ENCODE measurements around the gene NKX2-3.

NKX2-3 gene

DNA sequence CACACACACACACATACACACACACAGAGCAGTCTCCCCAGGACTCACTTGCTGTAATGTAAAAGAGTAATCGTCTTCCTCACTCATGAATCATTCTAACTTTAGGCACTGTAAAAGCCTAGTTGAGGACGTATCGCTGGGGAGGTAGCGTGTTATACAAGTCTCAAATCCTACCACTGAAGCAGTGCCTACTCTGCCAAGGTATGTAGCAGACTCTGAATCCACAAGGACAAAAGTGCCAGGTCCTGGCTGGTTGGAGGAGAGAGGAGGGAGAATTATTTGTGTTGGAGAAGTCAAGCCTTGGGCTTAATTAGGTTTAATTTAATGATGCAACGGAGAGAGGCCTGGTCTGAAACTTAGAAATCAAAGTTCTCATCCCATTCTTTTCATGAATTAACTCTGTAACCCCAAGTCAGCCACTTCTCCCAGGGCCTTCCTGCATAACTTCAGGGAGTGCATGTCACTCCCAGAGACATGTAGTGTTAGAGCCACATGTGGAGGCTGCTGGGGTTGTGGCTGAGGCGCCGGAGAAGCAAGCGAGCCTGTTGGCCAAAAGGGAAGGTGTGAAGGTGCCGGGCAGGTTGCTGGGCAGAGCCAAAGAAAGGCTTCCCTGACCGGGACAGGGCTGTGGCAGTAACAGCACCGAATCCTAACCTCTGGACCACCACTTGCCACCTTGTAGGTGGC is 36.7 kb downstream of the NKX2-3 start:
- H3K27ac ChIP-seq, result no peak overlapping the region
- no peak for DNase-seq (ENCODE audit: low read depth, low spot score)

DNA sequence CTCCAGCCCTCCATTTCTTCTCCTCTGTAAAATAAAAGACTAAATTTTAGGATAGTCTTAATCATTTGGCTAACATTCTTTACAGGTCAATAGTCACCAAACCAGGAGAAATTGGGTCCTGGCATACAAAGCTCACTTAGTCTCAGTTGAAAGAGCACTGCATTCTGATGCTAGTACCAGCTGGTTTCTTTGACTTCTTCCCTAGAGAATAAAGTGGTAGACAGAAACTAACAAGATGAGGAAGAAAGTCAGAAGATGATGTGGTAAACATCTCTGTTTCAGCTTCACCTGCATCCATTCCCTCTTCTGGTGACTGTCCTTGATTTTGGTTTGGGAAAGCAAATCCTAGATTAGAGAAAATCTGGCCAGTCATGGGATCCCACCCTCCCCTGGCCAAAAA is 37.2 kb downstream of the NKX2-3 start:
- no peak for DNase-seq (ENCODE audit: low read depth, low spot score)
- no peak overlapping the region for H3K27ac ChIP-seq

DNA sequence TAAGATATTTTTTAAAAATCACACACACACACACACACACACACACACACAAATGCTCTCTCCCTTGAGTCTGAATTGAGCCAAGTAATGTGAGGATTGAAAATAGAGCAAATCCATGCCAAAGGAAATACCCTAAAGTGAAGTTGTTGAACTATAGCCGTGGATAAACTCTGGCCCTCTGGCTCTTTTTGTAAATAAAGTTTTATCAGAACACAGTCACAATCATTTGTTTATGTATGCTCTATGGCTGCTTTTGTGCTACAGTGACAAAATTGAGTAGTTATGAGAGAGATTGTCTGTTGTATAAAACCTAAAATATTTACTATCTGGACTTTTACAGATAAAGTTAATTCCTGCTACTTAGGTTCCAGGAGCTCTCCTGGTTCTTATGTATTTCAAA is 39.1 kb downstream of the NKX2-3 start:
- DNase-seq (ENCODE audit: low read depth, low spot score), result no peak
- H3K27ac ChIP-seq, result no peak overlapping the region

DNA sequence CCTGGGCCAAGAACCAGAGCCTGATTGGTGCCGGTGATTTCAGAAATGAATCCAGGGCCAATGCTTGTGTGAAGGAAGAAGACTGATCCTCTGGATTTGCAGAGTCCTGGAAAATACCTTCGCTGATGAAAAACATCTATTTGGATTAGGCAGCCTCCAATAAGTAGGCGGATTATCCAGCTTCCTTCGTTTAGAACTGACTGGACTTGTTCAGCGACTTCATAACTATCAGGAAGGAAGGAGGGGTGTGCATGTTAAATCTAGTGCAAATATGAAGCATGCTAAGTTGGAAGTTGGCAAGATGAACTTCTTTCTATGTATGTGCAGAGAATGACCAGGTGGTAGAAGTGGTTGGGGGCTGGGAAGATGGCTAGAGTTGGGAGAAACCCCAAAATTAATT is 41.0 kb downstream of the NKX2-3 start:
- no peak overlapping the region for H3K27ac ChIP-seq
- no peak for DNase-seq (ENCODE audit: low read depth, low spot score)

- no peak for DNase-seq (ENCODE audit: low read depth, low spot score)
- H3K27ac ChIP-seq, result no peak overlapping the region
These were observed 47.2 kb downstream of the NKX2-3 start for GRCh38 chr10:99579971-99580370.

DNA sequence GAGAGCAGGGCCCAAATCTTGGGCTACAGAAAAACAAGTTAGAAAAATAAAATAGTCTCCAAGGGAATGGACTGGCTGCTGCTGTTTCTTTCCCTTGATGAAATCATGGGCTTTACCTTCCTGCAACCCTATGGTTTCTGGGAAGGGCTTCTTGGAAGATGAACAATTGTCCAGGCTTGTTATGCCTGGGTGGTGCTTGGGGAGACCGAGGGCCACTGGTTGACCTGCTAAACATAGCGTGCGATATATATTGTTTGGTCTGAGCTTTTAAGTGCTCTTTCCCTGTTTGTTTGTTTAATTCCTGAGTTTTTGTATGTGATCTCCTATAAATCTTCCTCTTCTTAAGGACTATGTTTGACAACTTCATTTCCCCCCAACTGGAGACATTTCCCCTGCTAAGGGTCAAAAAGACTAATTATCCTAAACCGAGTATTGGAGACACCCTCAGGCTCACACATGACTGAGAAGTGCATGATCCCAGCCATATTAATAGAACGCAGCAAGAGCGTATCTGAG is 49.6 kb downstream of the NKX2-3 start:
- no peak overlapping the region for H3K27ac ChIP-seq
- no peak for DNase-seq (ENCODE audit: low read depth, low spot score)

DNA sequence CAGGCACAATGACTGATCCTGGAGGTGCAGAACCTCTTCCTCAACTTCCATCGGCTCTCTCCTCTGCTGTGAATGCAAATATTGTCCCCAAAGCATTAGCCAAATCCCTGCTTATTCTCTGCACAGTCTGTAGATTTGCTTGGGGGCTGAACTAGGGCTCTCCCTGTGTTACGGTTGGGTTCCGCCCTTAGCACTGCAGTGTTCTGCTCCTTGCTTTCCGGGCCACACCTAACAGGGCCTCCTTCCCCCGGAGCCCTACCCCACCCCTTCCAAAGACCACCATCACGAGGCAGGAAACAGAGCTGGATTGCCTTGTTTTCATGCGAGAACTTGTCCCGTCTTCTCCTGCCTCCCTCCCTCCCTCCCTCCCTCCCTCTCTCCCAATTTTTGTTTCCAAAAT is 50.9 kb downstream of the NKX2-3 start:
- no peak for DNase-seq (ENCODE audit: low read depth, low spot score)
- no peak overlapping the region for H3K27ac ChIP-seq
